NCI-H1092 (cell line): ENCODE data around the gene DNAJC21.
"Not testable (repeated sequence)": the region's sequence is repeated elsewhere in the genome, so short reads cannot be mapped to it uniquely, and the experiment has no call there.

Experiments
- DNase-seq: peaks from one replicate; lab custom pipeline; 2025; lab: John Stamatoyannopoulos, UW

The DNAJC21 gene

GRCh38 chr5:34923694-34924461 is 5.5 kb upstream of the DNAJC21 start:
- no peak for DNase-seq

- DNase-seq, result no peak
Observed at GRCh38 chr5:34924462-34924765, 4.9 kb upstream of the DNAJC21 start.

- DNase-seq, result no peak
Observed at GRCh38 chr5:34926318-34926888, 3.0 kb upstream of the DNAJC21 start.

- DNase-seq, result no peak
Observed at GRCh38 chr5:34927785-34928184, 1.6 kb upstream of the DNAJC21 start.

GRCh38 chr5:34928267-34928666 is 1.1 kb upstream of the DNAJC21 start:
- no peak for DNase-seq

GRCh38 chr5:34929720-34930461 is 532 bp downstream of the DNAJC21 start:
- peak; percentile 66 for DNase-seq

- no peak for DNase-seq
Observed at GRCh38 chr5:34930462-34930844, 1.1 kb downstream of the DNAJC21 start.

- no peak for DNase-seq
Observed at GRCh38 chr5:34930870-34931269, 1.5 kb downstream of the DNAJC21 start.

- no peak for DNase-seq
Observed at GRCh38 chr5:34932947-34933346, 3.6 kb downstream of the DNAJC21 start.

- no peak for DNase-seq
Observed at GRCh38 chr5:34941936-34942335, 12.6 kb downstream of the DNAJC21 start.

GRCh38 chr5:34944044-34944443 is 14.7 kb downstream of the DNAJC21 start:
- DNase-seq, result no peak

GRCh38 chr5:34944460-34945047 is 15.2 kb downstream of the DNAJC21 start:
- no peak for DNase-seq

- DNase-seq, result no peak
Observed at GRCh38 chr5:34957321-34957720, 28.0 kb downstream of the DNAJC21 start.

- DNase-seq, result no peak
Observed at GRCh38 chr5:34957857-34958690, 28.7 kb downstream of the DNAJC21 start.

GRCh38 chr5:34959323-34959722 is 30.0 kb downstream of the DNAJC21 start:
- no peak for DNase-seq

- DNase-seq, result no peak
Observed at GRCh38 chr5:34967540-34967939, 38.2 kb downstream of the DNAJC21 start.

GRCh38 chr5:34968258-34968657 is 38.9 kb downstream of the DNAJC21 start:
- no peak for DNase-seq

GRCh38 chr5:34970552-34970951 is 41.2 kb downstream of the DNAJC21 start:
- no peak for DNase-seq

GRCh38 chr5:34971655-34972054 is 42.3 kb downstream of the DNAJC21 start:
- DNase-seq, result not testable (repeated sequence)

GRCh38 chr5:34976347-34976746 is 47.0 kb downstream of the DNAJC21 start:
- DNase-seq, result no peak

- no peak for DNase-seq
Observed at GRCh38 chr5:34977934-34978613, 48.7 kb downstream of the DNAJC21 start.
